ENCODE results near the gene CMTM1. TPM values are rescaled to one million over a fixed set of nuclear protein-coding genes. Genes with fewer than 3 reads are reported as not detected.

Gene CMTM1
- total RNA-seq, 1 donor from 2014 or later: 8.1 TPM

GRCh38 chr16:66529475-66529874 lies 36.8 kb upstream of the CMTM1 start:
- Histone ChIP-seq H3K27ac (no peak overlapping the region), H3K9me3 (no peaks in the 10 kb centered on the region), H3K4me3 (no peak overlapping the region), H3K27me3 (ENCODE audit: low read depth) (no peaks in the 10 kb centered on the region), H3K36me3 (peaks cover 84% of the 10 kb centered on the region), H3K4me1 (peaks cover 16% of the 10 kb centered on the region)
- no peak for DNase-seq
- intact Hi-C loops (cut with DNase I): no loop called here
- no peak for ATAC-seq
- no peak for TF ChIP-seq CTCF (IDR thresholded peaks at IDR 0.05)

DNA sequence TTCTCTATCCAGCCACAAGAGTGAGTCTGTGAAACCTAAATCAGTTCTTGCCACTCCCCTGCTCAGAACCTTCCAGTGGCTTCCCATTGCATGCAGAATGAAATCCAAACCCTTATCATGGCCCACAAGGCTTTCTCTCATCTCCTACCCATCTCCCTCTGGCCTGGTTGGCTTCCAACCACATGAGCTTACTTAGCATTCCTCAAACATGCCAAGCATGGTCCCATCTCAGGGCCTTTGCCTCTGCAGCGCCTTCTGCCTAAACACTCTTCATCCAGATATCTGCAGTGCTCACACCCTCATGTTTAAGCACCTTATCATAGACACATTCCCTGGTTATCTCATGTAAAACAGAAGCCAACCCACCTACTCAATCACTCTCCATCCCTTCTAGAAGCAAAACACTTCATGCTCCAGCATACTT lies 31.9 kb upstream of the CMTM1 start:
- H3K27ac ChIP-seq: no peak overlapping the region
- H3K4me3 ChIP-seq: no peak overlapping the region
- intact Hi-C loops (cut with DNase I): no loop called here
- no peaks in the 10 kb centered on the region for H3K9me3 ChIP-seq
- H3K36me3 ChIP-seq: peaks cover 81% of the 10 kb centered on the region
- H3K27me3 ChIP-seq (ENCODE audit: low read depth): no peaks in the 10 kb centered on the region
- TF ChIP-seq CTCF (IDR thresholded peaks at IDR 0.05): no peak
- H3K4me1 ChIP-seq: peaks cover 6% of the 10 kb centered on the region
- no peak for DNase-seq
- ATAC-seq: no peak

- no peak for TF ChIP-seq CTCF (IDR thresholded peaks at IDR 0.05)
- DNase-seq (no peak), ATAC-seq (no peak)
- Histone ChIP-seq H3K9me3 (no peaks in the 10 kb centered on the region), H3K27ac (no peak overlapping the region), H3K27me3 (ENCODE audit: low read depth) (no peaks in the 10 kb centered on the region), H3K36me3 (peaks cover 75% of the 10 kb centered on the region), H3K4me1 (peaks cover 16% of the 10 kb centered on the region), H3K4me3 (no peak overlapping the region)
- intact Hi-C loops (cut with DNase I): no loop called here
Measured at GRCh38 chr16:66536525-66536924, 29.7 kb upstream of the CMTM1 start.

- H3K4me3 ChIP-seq: no peak overlapping the region
- TF ChIP-seq CTCF (IDR thresholded peaks at IDR 0.05): no peak
- H3K4me1 ChIP-seq: peaks cover 16% of the 10 kb centered on the region
- DNase-seq: no peak
- no peaks in the 10 kb centered on the region for H3K9me3 ChIP-seq
- no peaks in the 10 kb centered on the region for H3K27me3 ChIP-seq (ENCODE audit: low read depth)
- ATAC-seq: no peak
- intact Hi-C loops (cut with DNase I): no loop called here
- H3K27ac ChIP-seq: no peak overlapping the region
- peaks cover 74% of the 10 kb centered on the region for H3K36me3 ChIP-seq
Measured at GRCh38 chr16:66537236-66537635, 29.0 kb upstream of the CMTM1 start.

DNA sequence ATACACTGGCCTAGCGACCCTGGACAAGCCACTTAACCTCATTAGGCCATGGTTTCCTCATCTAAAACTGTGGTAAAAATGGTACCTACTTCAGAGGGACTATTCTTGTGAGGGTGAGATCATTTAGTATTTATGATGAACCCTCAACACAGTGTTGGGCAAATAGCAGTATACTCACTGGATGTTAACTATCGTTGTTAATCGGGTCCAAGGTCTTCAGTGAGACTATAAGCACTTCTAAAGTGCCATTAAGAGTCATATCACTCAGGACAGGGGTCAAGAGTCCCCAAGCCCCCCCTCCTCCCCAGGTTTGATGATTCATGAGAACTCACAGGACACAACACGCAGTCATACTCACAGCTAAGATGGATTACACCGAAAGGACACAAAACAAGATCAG lies 27.3 kb upstream of the CMTM1 start:
- DNase-seq (no peak), ATAC-seq (no peak)
- Histone ChIP-seq H3K9me3 (no peaks in the 10 kb centered on the region), H3K36me3 (peaks cover 68% of the 10 kb centered on the region), H3K4me3 (no peak overlapping the region), H3K27ac (no peak overlapping the region), H3K4me1 (peaks cover 16% of the 10 kb centered on the region), H3K27me3 (ENCODE audit: low read depth) (no peaks in the 10 kb centered on the region)
- intact Hi-C loops (cut with DNase I): no loop called here
- TF ChIP-seq CTCF (IDR thresholded peaks at IDR 0.05): no peak

Measured in lower lobe of right lung (tissue), 2 donors.